Kidney (tissue), 14 donors: ENCODE results near the gene GTPBP3. TPM values are rescaled to one million over a fixed set of nuclear protein-coding genes. Genes with fewer than 3 reads are reported as not detected.

Experiments used
- DNase-seq, 5 donors: peaks; one replicate each; pipeline ENCODE4 v3.0.0-alpha.2; 2013 to 2020
- FAIRE-seq: peaks from 2 replicates; lab custom pipeline; 2012; peaks lifted over from hg19 to GRCh38; lab: Jason Lieb, UNC
- H3K27ac ChIP-seq, 2 donors: one replicate each; pipeline ENCODE4 v1.7.0; 2013; ENCODE audit warnings: low read depth in 2 of 2, low read length in 2 of 2, inconsistent platforms in 1 of 2
- H3K27me3 ChIP-seq: one replicate; pipeline ENCODE4 v1.7.1; 2013; ENCODE audit warnings: low read length, inconsistent platforms; ENCODE audit not compliant: control insufficient read depth, insufficient read depth
- H3K36me3 ChIP-seq, 3 donors: one replicate each; pipeline versions ENCODE4 v1.7.0 to v1.7.1; 2013; ENCODE audit warnings: low read length in 3 of 3, control low read depth in 1 of 3, inconsistent platforms in 1 of 3; ENCODE audit not compliant: insufficient read depth in 3 of 3, control insufficient read depth in 2 of 3
- H3K4me1 ChIP-seq, 3 donors: one replicate each; pipeline versions ENCODE4 v1.7.0 to v1.7.1; 2013; ENCODE audit warnings: low read length in 3 of 3, inconsistent platforms in 1 of 3, low read depth in 1 of 3; ENCODE audit not compliant: control insufficient read depth in 2 of 3, insufficient read depth in 2 of 3
- H3K4me3 ChIP-seq, 3 donors: one replicate each; pipeline versions ENCODE4 v1.7.0 to v1.8.1; 2013; ENCODE audit warnings: low read length in 3 of 3, control low read depth in 1 of 3, inconsistent platforms in 1 of 3
- H3K9ac ChIP-seq, 3 donors: one replicate each; pipeline versions ENCODE4 v1.7.0 to v1.7.1; 2013; ENCODE audit warnings: low read length in 3 of 3, control low read depth in 1 of 3, inconsistent platforms in 1 of 3
- H3K9me3 ChIP-seq, 3 donors: one replicate each; pipeline versions ENCODE4 v1.7.0 to v1.7.1; 2013; ENCODE audit warnings: low read length in 3 of 3, control low read depth in 1 of 3, inconsistent platforms in 1 of 3; ENCODE audit not compliant: control insufficient read depth in 2 of 3, insufficient read depth in 1 of 3
- intact Hi-C: fragments of 100-400 bp; cut with DNase I; formaldehyde crosslinking; loops from one replicate; pipeline ENCODE4 v1.11.1; 2022
- polyA plus RNA-seq: library from polyadenylated mRNA; stranded (reverse); fragments of 350-450 nt; fragmentation: Illumina TruSeq; extraction: RNeasy Lipid Tissue Mini Kit (QIAGEN cat#74804); gene quantifications from one replicate; pipeline ENCODE4 v1.2.3, GENCODE V29; 2014; ENCODE audit warnings: low read depth, low replicate concordance; ENCODE audit not compliant: insufficient read depth
- total RNA-seq: library from RNA; stranded (reverse); fragmentation: NEBNext Ultra II Directional; extraction: Animal tissue kit (Norgen Biotek cat#: 25700); gene quantifications from one replicate; pipeline ENCODE4 v1.2.1, GENCODE V29; 2021
- TF ChIP-seq, protein P1 (sequence below): IDR thresholded peaks from 3 replicates; pipeline ENCODE4 v1.5.1; 2012; ENCODE audit warnings: mild to moderate bottlenecking, moderate library complexity, borderline replicate concordance; ENCODE audit not compliant: insufficient read depth; ENCODE audit errors: extremely low read depth
- donor health status: control.
- donor health status: control.
- donor health status: control.
- donor health status: control.
- donor health status: control.
- donor health status: DM: yes; HTN: yes; CAD: no.
- donor health status: Normal renal cell carcinoma (clear cell type).

The GTPBP3 gene
- total and polyA plus RNA-seq, 2 donors from 2014 or later: 11.0 to 20.4 TPM

DNA sequence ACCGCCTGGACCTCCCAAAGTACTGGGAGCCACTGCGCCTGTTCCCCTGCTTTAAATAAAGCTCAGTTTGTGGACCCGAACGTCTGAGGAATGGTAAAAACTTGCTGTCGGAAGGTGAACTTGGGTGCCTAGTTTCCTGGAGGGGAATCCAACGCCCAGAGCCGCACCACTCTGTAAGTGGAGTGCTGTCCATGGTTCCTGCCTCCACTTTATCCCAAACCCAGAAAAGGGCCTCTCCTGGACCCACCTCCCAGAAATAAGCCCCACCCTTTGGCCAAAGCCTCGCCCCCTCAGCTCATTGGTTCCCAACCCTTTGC lies 5.0 kb upstream of the GTPBP3 start:
- TF ChIP-seq, protein P1, sequence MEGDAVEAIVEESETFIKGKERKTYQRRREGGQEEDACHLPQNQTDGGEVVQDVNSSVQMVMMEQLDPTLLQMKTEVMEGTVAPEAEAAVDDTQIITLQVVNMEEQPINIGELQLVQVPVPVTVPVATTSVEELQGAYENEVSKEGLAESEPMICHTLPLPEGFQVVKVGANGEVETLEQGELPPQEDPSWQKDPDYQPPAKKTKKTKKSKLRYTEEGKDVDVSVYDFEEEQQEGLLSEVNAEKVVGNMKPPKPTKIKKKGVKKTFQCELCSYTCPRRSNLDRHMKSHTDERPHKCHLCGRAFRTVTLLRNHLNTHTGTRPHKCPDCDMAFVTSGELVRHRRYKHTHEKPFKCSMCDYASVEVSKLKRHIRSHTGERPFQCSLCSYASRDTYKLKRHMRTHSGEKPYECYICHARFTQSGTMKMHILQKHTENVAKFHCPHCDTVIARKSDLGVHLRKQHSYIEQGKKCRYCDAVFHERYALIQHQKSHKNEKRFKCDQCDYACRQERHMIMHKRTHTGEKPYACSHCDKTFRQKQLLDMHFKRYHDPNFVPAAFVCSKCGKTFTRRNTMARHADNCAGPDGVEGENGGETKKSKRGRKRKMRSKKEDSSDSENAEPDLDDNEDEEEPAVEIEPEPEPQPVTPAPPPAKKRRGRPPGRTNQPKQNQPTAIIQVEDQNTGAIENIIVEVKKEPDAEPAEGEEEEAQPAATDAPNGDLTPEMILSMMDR: no peak
- peaks cover 0 to 13% (median 0%) of the 10 kb centered on the region in 3 donors for H3K4me1 ChIP-seq
- H3K4me3 ChIP-seq: no peak overlapping the region
- no peaks in the 10 kb centered on the region for H3K27me3 ChIP-seq
- FAIRE-seq (no peak), DNase-seq (no peak)
- intact Hi-C loops: loop anchor here (10.0 kb wide), 1 partner anchor 132 kb away; the partner anchor contains the start of gene NXNL1
- no peak overlapping the region for H3K27ac ChIP-seq
- no peaks in the 10 kb centered on the region for H3K9me3 ChIP-seq
- no peak overlapping the region for H3K9ac ChIP-seq
- no peaks in the 10 kb centered on the region for H3K36me3 ChIP-seq

DNA sequence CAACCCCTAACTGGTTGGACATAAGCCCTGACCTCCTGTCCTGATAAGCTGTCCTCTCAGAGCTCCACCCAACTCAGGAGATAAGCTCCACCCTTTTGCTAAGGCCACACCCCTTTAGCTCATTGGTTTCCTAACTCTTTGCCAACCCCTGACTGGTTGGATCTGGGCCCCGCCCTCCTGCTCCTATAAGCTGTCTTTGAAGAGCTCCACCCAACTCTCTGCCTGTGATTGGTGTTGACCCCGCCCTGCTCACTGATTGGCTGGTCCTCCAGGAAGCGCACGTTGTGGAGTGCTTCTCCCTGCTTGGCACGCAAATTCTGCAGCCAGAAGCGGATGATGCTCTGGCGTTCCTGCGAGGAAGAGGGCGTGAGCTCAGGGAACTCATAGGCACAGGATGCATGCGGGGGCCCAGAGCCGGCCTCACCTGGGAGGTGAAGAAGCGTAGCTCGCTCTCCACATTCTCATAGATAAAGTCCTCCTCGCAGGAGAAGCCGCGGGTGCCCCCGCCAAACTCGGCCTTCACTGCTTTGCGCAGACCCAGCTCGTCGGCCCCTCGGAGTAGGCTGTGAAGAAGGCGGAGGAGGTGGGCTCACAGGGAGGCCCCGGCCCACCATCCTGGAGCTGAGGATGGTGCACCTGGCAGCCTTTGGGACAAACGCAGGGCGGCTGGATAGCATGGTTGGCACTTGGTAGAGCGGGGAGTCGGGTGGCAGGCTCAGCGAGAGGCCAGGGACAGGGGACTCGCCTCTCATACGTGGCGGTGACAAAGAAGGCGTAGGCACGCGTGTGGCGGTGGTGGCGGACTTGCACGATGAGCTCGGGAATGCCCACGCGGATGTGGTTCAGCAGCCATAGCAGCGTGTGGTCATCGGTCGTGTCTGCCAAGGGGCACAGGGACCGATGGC lies 4.4 kb upstream of the GTPBP3 start:
- H3K27me3 ChIP-seq: no peaks in the 10 kb centered on the region
- H3K4me1 ChIP-seq: peaks cover 0 to 17% (median 0%) of the 10 kb centered on the region in 3 donors
- DNase-seq: peak in 2 of 5 donors; percentile 59 to 88
- no peaks in the 10 kb centered on the region for H3K9me3 ChIP-seq
- no peak overlapping the region for H3K4me3 ChIP-seq
- H3K9ac ChIP-seq: no peak overlapping the region
- intact Hi-C loops: loop anchor here (10.0 kb wide), 1 partner anchor 132 kb away; the partner anchor contains the start of gene NXNL1
- no peak overlapping the region for H3K27ac ChIP-seq
- FAIRE-seq: no peak
- no peaks in the 10 kb centered on the region for H3K36me3 ChIP-seq
- TF ChIP-seq, protein P1: no peak

DNA sequence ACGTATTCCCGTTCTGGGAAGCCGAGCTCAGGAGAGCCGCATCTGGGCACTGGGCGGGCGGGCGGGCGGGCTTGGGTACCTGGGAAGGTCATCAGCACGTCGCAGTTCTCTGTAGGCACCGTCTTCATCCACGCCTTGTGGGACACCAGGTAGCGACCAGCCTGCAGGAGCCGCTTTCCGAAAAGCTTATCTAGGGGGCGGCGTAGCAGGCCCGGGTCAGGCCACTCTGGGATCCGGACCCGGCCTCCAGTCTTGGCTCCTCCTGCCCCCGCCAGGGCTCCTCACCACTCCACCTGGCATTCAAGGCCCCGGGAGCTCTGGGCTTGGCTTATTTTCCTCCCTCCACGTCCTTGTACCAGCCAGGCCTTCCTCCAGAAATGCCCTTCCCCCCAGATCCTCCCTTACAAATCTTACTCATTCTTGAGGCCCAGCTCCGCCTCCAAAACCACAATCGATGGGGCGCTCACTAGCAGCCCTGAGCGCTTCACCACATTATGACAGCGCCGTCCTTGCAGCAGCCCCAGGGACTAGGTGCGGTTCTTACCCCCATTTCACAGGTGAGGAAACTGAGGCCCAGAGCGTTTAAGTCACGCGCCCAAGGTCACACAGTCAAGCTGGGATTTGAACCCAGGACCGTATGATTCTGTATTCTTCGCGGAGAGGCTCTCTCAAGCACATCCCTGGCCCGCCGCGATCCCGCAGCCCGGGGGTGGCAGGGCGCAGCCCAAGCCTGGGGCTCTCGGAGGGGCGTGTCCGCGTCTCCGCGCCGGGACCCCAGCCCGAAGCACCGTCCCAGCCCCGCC lies 3.5 kb upstream of the GTPBP3 start:
- Histone ChIP-seq H3K4me3 (peak overlapping the region; percentile 50 to 61 (median 56)), H3K27me3 (no peaks in the 10 kb centered on the region), H3K27ac (no peak overlapping the region), H3K36me3 (no peaks in the 10 kb centered on the region), H3K9me3 (no peaks in the 10 kb centered on the region), H3K4me1 (peaks cover 0 to 24% (median 0%) of the 10 kb centered on the region in 3 donors), H3K9ac (peak overlapping the region in 2 of 3 donors; percentile 54 to 60)
- FAIRE-seq (no peak), DNase-seq (no peak)
- TF ChIP-seq, protein P1: no peak
- intact Hi-C loops: loop anchor here (10.0 kb wide), 1 partner anchor 131 kb away; the partner anchor contains the start of gene NXNL1
